ENCODE results near the gene SMIM29. TPM values are rescaled to one million over a fixed set of nuclear protein-coding genes. Genes with fewer than 3 reads are reported as not detected.

SMIM29 gene
- total RNA-seq, 1 experiment from 2014 or later: 5.4 TPM

DNA sequence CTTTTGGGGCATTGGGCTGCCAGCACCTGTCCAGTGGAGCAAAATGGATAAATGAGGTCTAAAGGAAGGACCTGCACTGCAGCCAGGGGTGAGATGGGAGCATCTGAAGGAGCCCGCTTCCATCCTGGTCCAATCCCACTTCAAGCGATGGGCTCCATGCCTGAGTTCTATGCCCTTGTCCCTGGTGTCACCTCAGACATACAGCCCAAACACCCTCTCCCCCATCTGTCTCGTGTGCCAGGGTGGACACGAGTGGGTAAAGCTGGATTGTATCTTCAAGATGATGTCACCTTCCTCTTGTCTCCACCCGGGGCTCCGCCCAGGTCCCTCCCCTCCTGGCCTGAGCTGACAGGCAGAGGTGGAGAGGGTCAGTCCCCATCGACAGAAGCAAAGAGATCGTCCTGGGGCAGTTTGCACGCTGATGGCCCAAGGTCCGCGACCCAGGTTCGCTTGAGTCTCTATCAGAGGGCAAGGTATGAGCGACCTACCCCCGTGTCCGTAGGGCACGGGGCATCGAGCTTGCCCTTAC, 544 bp downstream of the SMIM29 start:
- Histone ChIP-seq H3K27ac (ENCODE audit: insufficient read length, low read depth, low read length) (no peak overlapping the region), H3K79me1 (ENCODE audit: insufficient read depth, low read depth, low read length, poor library complexity, severe bottlenecking) (no peaks in the 10 kb centered on the region), H3K27me3 (ENCODE audit: insufficient read depth, low read length) (no peaks in the 10 kb centered on the region), H4K20me1 (ENCODE audit: control insufficient read depth, insufficient read depth, insufficient read length) (no peaks in the 10 kb centered on the region), H3K18ac (ENCODE audit: insufficient read length, low read depth, low read length) (no peak overlapping the region), H4K91ac (ENCODE audit: insufficient read length, low read depth, low read length) (no peak overlapping the region), H3K14ac (ENCODE audit: insufficient read depth, low read length) (no peak overlapping the region), H3K4me1 (ENCODE audit: insufficient read depth, low read length) (no peaks in the 10 kb centered on the region), H2AK5ac (ENCODE audit: insufficient read length, low read length) (no peak overlapping the region), H3T11ph (ENCODE audit: low read length) (no peak overlapping the region), H3K4ac (ENCODE audit: low read depth, low read length) (no peak overlapping the region), H2BK12ac (ENCODE audit: insufficient read length, low read depth, low read length) (no peak overlapping the region), H4K5ac (ENCODE audit: insufficient read length, low read depth, low read length) (no peak overlapping the region), H2BK20ac (ENCODE audit: low read depth, low read length, poor library complexity, severe bottlenecking) (no peak overlapping the region), H3K56ac (ENCODE audit: insufficient read length, low read depth, low read length) (no peak overlapping the region), H3K4me2 (ENCODE audit: insufficient read depth, insufficient read length, low read length) (peak overlapping the region; percentile 88), H3K23ac (ENCODE audit: insufficient read length, low read depth, low read length) (no peak overlapping the region), H4K8ac (replicated peaks; ENCODE audit: insufficient read length, low read depth, low read length) (no peak overlapping the region), H3K9me3 (ENCODE audit: control insufficient read depth, low read depth, low read length) (no peaks in the 10 kb centered on the region), H3K9ac (ENCODE audit: extremely low read depth, insufficient read length, low read length) (no peak overlapping the region), H2BK15ac (ENCODE audit: low read depth, low read length) (no peak overlapping the region), H2BK5ac (ENCODE audit: insufficient read length, low read length) (no peak overlapping the region), H3K79me2 (ENCODE audit: insufficient read depth, low read length) (no peaks in the 10 kb centered on the region), H2AFZ (ENCODE audit: low read length) (no peak overlapping the region), H2BK120ac (ENCODE audit: low read depth, low read length, poor library complexity, severe bottlenecking) (no peak overlapping the region), H3K23me2 (ENCODE audit: insufficient read length, low read depth, low read length, poor library complexity, severe bottlenecking) (peaks cover 4% of the 10 kb centered on the region)
- Mint-ChIP-seq H3K27ac (peak overlapping the region; percentile 62 to 91 (median 86); a peak in 4 of 7 replicates), H3K9me3 (no peaks in the 10 kb centered on the region), H3K36me3 (ENCODE audit: insufficient read depth in 1 of 3, low read depth in 3 of 3) (peaks cover 13 to 30% (median 22%) of the 10 kb centered on the region in 3 experiments; a peak in 6 of 7 replicates), H3K4me3 (peak overlapping the region; percentile 83 to 91), H3K27me3 (ENCODE audit: low read depth) (peaks cover 9% of the 10 kb centered on the region; the same call in 1 of the 2 replicates), H3K4me1 (peaks cover 34 to 36% of the 10 kb centered on the region in 2 experiments)
- no CpG with 5 or more reads among the region's 17 CpGs for WGBS (ENCODE audit: extremely low coverage, insufficient read length, low lambda C conversion rate)
- TF ChIP-seq, protein P1, sequence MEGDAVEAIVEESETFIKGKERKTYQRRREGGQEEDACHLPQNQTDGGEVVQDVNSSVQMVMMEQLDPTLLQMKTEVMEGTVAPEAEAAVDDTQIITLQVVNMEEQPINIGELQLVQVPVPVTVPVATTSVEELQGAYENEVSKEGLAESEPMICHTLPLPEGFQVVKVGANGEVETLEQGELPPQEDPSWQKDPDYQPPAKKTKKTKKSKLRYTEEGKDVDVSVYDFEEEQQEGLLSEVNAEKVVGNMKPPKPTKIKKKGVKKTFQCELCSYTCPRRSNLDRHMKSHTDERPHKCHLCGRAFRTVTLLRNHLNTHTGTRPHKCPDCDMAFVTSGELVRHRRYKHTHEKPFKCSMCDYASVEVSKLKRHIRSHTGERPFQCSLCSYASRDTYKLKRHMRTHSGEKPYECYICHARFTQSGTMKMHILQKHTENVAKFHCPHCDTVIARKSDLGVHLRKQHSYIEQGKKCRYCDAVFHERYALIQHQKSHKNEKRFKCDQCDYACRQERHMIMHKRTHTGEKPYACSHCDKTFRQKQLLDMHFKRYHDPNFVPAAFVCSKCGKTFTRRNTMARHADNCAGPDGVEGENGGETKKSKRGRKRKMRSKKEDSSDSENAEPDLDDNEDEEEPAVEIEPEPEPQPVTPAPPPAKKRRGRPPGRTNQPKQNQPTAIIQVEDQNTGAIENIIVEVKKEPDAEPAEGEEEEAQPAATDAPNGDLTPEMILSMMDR (conservative IDR thresholded peaks at IDR 0.05): no peak
- peak; percentile 74 for DNase-seq
